Trophoblast cell (in vitro differentiated cells and primary cell): Measurements from ENCODE around the gene NRXN3.

ENCODE experiments used
- DNase-seq, 2 donors: peaks; one replicate each; pipeline ENCODE4 v3.0.0-alpha.2; 2016
- H2AFZ ChIP-seq: 2 replicates; pipeline ENCODE4 v1.6.1; 2013; ENCODE audit warnings: low read length, moderate library complexity, mild to moderate bottlenecking; ENCODE audit not compliant: insufficient read depth, poor library complexity
- H2AK5ac ChIP-seq: 2 replicates; pipeline ENCODE4 v1.6.1; 2013; ENCODE audit warnings: mild to moderate bottlenecking, low read length
- H2BK120ac ChIP-seq: 2 replicates; pipeline ENCODE4 v1.6.1; 2013; ENCODE audit warnings: low read length, mild to moderate bottlenecking, moderate library complexity; ENCODE audit not compliant: insufficient read depth, poor library complexity
- H2BK12ac ChIP-seq: 2 replicates; pipeline ENCODE4 v1.6.1; 2013; ENCODE audit warnings: mild to moderate bottlenecking, low read length, moderate library complexity
- H2BK5ac ChIP-seq: 2 replicates; pipeline ENCODE4 v1.6.1; 2013; ENCODE audit warnings: low read length, low read depth, moderate library complexity, mild to moderate bottlenecking; ENCODE audit not compliant: poor library complexity
- H3K14ac ChIP-seq: 2 replicates; pipeline ENCODE4 v1.6.1; 2013; ENCODE audit warnings: mild to moderate bottlenecking, low read length
- H3K18ac ChIP-seq: 2 replicates; pipeline ENCODE4 v1.6.1; 2013; ENCODE audit warnings: mild to moderate bottlenecking, low read length
- H3K23ac ChIP-seq: 2 replicates; pipeline ENCODE4 v1.6.1; 2013; ENCODE audit warnings: low read length
- H3K27ac ChIP-seq: 2 replicates; pipeline ENCODE4 v1.5.1; 2013; ENCODE audit warnings: low read depth, mild to moderate bottlenecking, inconsistent platforms, low read length, moderate library complexity
- H3K27me3 ChIP-seq: 2 replicates; pipeline ENCODE4 v1.6.1; 2013; ENCODE audit warnings: inconsistent platforms, mild to moderate bottlenecking, low read length, moderate library complexity; ENCODE audit not compliant: insufficient read depth
- H3K36me3 ChIP-seq, 2 experiments: 1 replicate in 1 of 2; 2 replicates in 1 of 2; pipeline ENCODE4 v1.6.1; 2013; ENCODE audit warnings: low read length in 2 of 2, mild to moderate bottlenecking in 2 of 2, moderate library complexity in 1 of 2; ENCODE audit not compliant: insufficient read depth in 2 of 2, control insufficient read depth in 1 of 2
- H3K4ac ChIP-seq: 2 replicates; pipeline ENCODE4 v1.6.1; 2013; ENCODE audit warnings: low read depth, mild to moderate bottlenecking, low read length, moderate library complexity
- H3K4me1 ChIP-seq, 2 experiments: 1 replicate in 1 of 2; 2 replicates in 1 of 2; pipeline ENCODE4 v1.6.1; 2013; ENCODE audit warnings: low read length in 2 of 2, mild to moderate bottlenecking in 2 of 2, moderate library complexity in 1 of 2; ENCODE audit not compliant: insufficient read depth in 2 of 2, control insufficient read depth in 1 of 2
- H3K4me2 ChIP-seq: 2 replicates; pipeline ENCODE4 v1.6.1; 2013; ENCODE audit warnings: inconsistent platforms, mild to moderate bottlenecking, low read length, moderate library complexity
- H3K4me3 ChIP-seq: 2 replicates; pipeline ENCODE4 v1.5.1; 2013; ENCODE audit warnings: mild to moderate bottlenecking, low read depth, low read length, inconsistent platforms
- H3K79me1 ChIP-seq: one replicate; pipeline ENCODE4 v1.6.1; 2013; ENCODE audit warnings: low read length
- H3K79me2 ChIP-seq: 2 replicates; pipeline ENCODE4 v1.6.1; 2013; ENCODE audit warnings: low read length, mild to moderate bottlenecking; ENCODE audit not compliant: control insufficient read depth, insufficient read depth, poor library complexity
- H3K9ac ChIP-seq: 2 replicates; pipeline ENCODE4 v1.6.1; 2013; ENCODE audit warnings: mild to moderate bottlenecking, low read length
- H3K9me3 ChIP-seq: 2 replicates; pipeline ENCODE4 v1.6.1; 2013; ENCODE audit warnings: low read depth, mild to moderate bottlenecking, control low read depth, inconsistent platforms, low read length; ENCODE audit not compliant: insufficient read depth
- H4K12ac ChIP-seq: 2 replicates; pipeline ENCODE4 v1.6.1; 2013; ENCODE audit warnings: low read depth, mild to moderate bottlenecking, low read length, moderate library complexity
- H4K8ac ChIP-seq: 2 replicates; pipeline ENCODE4 v1.6.1; 2013; ENCODE audit warnings: low read depth, mild to moderate bottlenecking, low read length, moderate library complexity
- H4K91ac ChIP-seq: one replicate; pipeline ENCODE4 v1.6.1; 2013; ENCODE audit warnings: low read depth, mild to moderate bottlenecking, low read length, moderate library complexity
- WGBS: extraction: QIAGEN DNeasy Blood & Tissue Kit; methylation state at CpG from one replicate; pipeline ENCODE4 v1.1.7; 2013; ENCODE audit warnings: missing lambda C conversion rate; ENCODE audit not compliant: insufficient read length, insufficient coverage; ENCODE audit errors: extremely low coverage; 5-methylcytosine and 5-hydroxymethylcytosine counted together

Gene NRXN3

DNA sequence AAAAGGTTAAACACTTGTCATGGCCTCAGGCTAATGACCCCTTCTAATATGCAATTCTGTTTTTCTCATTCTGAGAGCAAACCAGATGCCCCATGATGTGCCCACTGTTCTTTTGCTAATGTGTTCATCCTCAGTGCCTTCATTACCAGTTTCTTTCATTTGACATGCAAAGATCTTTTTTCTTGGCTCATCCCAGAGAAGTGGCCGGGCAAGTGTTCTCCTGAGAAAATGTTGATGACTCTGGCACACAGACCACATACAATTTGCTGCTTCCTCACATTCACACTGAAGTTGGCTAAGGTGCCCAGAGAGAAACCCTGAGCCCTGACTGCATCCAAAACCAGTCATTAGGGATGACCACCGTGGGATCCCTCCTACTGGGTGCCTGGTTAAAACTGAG is 1207.8 kb downstream of the NRXN3 start:
- no peak overlapping the region for H3K18ac ChIP-seq
- H3K14ac ChIP-seq = no peak overlapping the region

DNA sequence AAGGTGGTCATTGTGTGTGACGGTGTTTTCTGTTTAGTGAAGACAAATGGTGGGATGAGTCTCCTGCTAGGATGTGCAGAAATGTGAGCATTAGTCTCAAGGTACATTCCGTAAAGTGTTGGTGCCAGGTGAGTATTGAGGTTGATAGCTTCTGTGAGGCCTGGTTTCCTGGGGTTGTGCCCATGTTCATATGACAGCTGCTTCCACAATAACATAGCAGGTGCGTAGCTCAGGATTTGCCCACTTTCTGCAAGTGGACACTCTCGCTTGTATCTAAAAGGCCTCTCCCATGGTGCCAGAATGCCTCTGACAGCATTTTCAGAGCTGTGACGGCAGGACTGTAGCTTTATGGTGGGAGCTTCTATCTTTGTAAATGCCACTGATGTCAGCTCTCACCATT is 1209.1 kb downstream of the NRXN3 start:
- no peak overlapping the region for H4K8ac ChIP-seq
- H3K79me2 ChIP-seq = no peaks in the 10 kb centered on the region
- no peak overlapping the region for H3K18ac ChIP-seq
- no peak overlapping the region for H3K4ac ChIP-seq
- H3K4me1 ChIP-seq = no peaks in the 10 kb centered on the region
- no peak overlapping the region for H3K4me2 ChIP-seq
- H3K9me3 ChIP-seq = no peaks in the 10 kb centered on the region
- H3K36me3 ChIP-seq = no peaks in the 10 kb centered on the region
- peak overlapping the region; percentile 92 for H3K23ac ChIP-seq
- no peak overlapping the region for H3K4me3 ChIP-seq
- WGBS = no CpG with 5 or more reads among the region's 5 CpGs
- no peak overlapping the region for H4K12ac ChIP-seq
- no peak overlapping the region for H4K91ac ChIP-seq
- no peak overlapping the region for H3K9ac ChIP-seq
- no peak overlapping the region for H2AK5ac ChIP-seq
- H3K27me3 ChIP-seq = no peaks in the 10 kb centered on the region
- H2AFZ ChIP-seq = no peak overlapping the region
- no peak overlapping the region for H2BK5ac ChIP-seq
- H3K14ac ChIP-seq = no peak overlapping the region
- no peak overlapping the region for H3K27ac ChIP-seq
- H3K79me1 ChIP-seq = no peaks in the 10 kb centered on the region
- H2BK120ac ChIP-seq = no peak overlapping the region
- DNase-seq = no peak
- H2BK12ac ChIP-seq = no peak overlapping the region

More for the DNA sequence above, 1207.8 kb downstream of the NRXN3 start:
- no peak overlapping the region for H3K27ac ChIP-seq
- no peak overlapping the region for H3K4ac ChIP-seq
- no peak overlapping the region for H2AK5ac ChIP-seq
- H3K4me1 ChIP-seq = no peaks in the 10 kb centered on the region
- no peaks in the 10 kb centered on the region for H3K9me3 ChIP-seq
- WGBS = no CpG with 5 or more reads among the region's 2 CpGs
- no peak for DNase-seq
- no peak overlapping the region for H4K12ac ChIP-seq
- H3K79me1 ChIP-seq = no peaks in the 10 kb centered on the region
- H3K4me3 ChIP-seq = no peak overlapping the region
- H3K79me2 ChIP-seq = no peaks in the 10 kb centered on the region
- H4K91ac ChIP-seq = no peak overlapping the region
- H3K36me3 ChIP-seq = no peaks in the 10 kb centered on the region
- H3K23ac ChIP-seq = no peak overlapping the region
- H2BK12ac ChIP-seq = no peak overlapping the region
- no peak overlapping the region for H3K4me2 ChIP-seq
- H3K27me3 ChIP-seq = no peaks in the 10 kb centered on the region
- H2AFZ ChIP-seq = no peak overlapping the region
- no peak overlapping the region for H2BK5ac ChIP-seq
- no peak overlapping the region for H3K9ac ChIP-seq
- H4K8ac ChIP-seq = no peak overlapping the region
- H2BK120ac ChIP-seq = no peak overlapping the region

DNA sequence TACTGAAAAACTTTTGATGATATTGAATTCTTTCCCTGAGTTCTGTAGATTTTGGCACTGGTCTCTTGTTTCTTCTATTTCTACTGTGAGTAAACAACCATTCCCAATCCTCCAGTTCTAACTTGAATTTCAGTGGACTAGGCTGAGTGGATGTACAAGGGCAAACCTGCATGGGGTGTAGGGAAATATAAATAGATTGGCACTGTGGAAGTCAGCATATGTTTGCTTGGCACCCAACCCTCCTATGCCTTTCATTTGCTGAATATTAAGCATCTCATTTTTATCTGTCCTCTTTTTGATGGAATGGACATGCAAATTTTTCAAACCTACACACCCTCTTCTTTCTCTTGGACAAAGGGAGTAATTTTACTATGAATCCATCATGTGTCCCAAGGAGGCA is 1212.9 kb downstream of the NRXN3 start:
- no peak overlapping the region for H2AK5ac ChIP-seq
- H3K4ac ChIP-seq = no peak overlapping the region
- H3K9me3 ChIP-seq = no peaks in the 10 kb centered on the region
- no peaks in the 10 kb centered on the region for H3K79me2 ChIP-seq
- H3K23ac ChIP-seq = no peak overlapping the region
- no peak overlapping the region for H4K12ac ChIP-seq
- no peak overlapping the region for H4K91ac ChIP-seq
- no peak overlapping the region for H3K18ac ChIP-seq
- H2BK12ac ChIP-seq = no peak overlapping the region
- H3K4me2 ChIP-seq = no peak overlapping the region
- H4K8ac ChIP-seq = no peak overlapping the region
- H2BK5ac ChIP-seq = no peak overlapping the region
- H3K14ac ChIP-seq = no peak overlapping the region
- no peaks in the 10 kb centered on the region for H3K27me3 ChIP-seq
- H3K27ac ChIP-seq = no peak overlapping the region
- no peak overlapping the region for H3K9ac ChIP-seq
- H3K4me3 ChIP-seq = no peak overlapping the region
- H2BK120ac ChIP-seq = no peak overlapping the region
- no peaks in the 10 kb centered on the region for H3K4me1 ChIP-seq
- H3K36me3 ChIP-seq = no peaks in the 10 kb centered on the region
- DNase-seq = no peak
- no peaks in the 10 kb centered on the region for H3K79me1 ChIP-seq
- no peak overlapping the region for H2AFZ ChIP-seq

DNA sequence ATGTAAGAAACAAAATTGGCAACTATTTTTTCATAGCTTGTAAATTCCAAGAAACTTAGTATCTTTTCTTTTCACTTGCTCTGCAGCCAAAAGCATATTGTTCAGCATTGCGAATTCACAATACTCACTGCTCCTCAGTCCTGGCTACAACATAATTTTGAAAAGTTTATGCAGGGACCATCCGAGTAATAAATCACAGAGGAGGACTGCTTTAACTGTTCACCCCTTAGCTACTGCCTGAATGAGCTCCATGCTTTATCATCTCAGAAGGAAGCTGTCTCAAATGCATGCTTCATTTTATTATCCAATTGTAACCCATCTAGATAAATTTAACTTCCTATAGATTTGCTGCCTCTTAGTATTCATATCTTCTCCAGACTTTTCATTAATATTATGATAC is 1213.3 kb downstream of the NRXN3 start:
- H3K79me1 ChIP-seq = no peaks in the 10 kb centered on the region
- no peak overlapping the region for H2AK5ac ChIP-seq
- H3K9ac ChIP-seq = no peak overlapping the region

DNA sequence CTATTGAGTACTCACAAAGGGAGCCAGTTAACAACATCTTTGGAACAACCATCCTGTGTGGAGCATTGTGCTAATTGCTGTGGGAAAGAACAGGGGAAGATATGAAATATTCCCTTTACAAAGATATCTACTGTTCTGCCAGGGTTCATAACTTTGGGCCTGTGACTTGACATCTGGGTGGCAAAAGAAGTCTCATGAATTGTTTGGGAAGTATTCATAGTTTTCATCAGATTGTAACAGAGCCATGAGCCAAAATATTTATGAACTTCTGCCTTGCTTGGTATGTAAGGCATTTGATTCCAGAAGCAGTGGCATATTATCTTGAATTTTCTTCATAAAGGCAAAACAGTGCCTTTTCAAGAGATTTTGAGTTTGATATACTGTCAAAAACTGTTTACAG is 1224.9 kb downstream of the NRXN3 start:
- H3K18ac ChIP-seq = no peak overlapping the region
- H3K4me2 ChIP-seq = no peak overlapping the region
- no peaks in the 10 kb centered on the region for H3K79me1 ChIP-seq
- H3K9me3 ChIP-seq = peaks cover 2% of the 10 kb centered on the region
- H3K79me2 ChIP-seq = no peaks in the 10 kb centered on the region
- no peak overlapping the region for H3K4ac ChIP-seq
- no peak overlapping the region for H2AK5ac ChIP-seq
- DNase-seq = peak; percentile 31 to 80
- H3K9ac ChIP-seq = no peak overlapping the region
- no peak overlapping the region for H3K23ac ChIP-seq
- peak overlapping the region; percentile 26 for H3K27ac ChIP-seq
- H3K36me3 ChIP-seq = no peaks in the 10 kb centered on the region
- H4K12ac ChIP-seq = no peak overlapping the region
- H4K8ac ChIP-seq = no peak overlapping the region
- H3K27me3 ChIP-seq = no peaks in the 10 kb centered on the region
- no peak overlapping the region for H3K14ac ChIP-seq
- no peak overlapping the region for H2AFZ ChIP-seq
- H2BK12ac ChIP-seq = no peak overlapping the region
- no peak overlapping the region for H2BK120ac ChIP-seq
- no peak overlapping the region for H4K91ac ChIP-seq
- H2BK5ac ChIP-seq = no peak overlapping the region
- H3K4me1 ChIP-seq = no peaks in the 10 kb centered on the region
- H3K4me3 ChIP-seq = no peak overlapping the region

More for the DNA sequence above, 1213.3 kb downstream of the NRXN3 start:
- no peak overlapping the region for H2AFZ ChIP-seq
- no peak overlapping the region for H4K8ac ChIP-seq
- H4K12ac ChIP-seq = no peak overlapping the region
- H3K18ac ChIP-seq = no peak overlapping the region
- H4K91ac ChIP-seq = no peak overlapping the region
- no peaks in the 10 kb centered on the region for H3K36me3 ChIP-seq
- H2BK12ac ChIP-seq = no peak overlapping the region
- H3K4ac ChIP-seq = no peak overlapping the region
- no CpG with 5 or more reads among the region's 2 CpGs for WGBS
- no peak overlapping the region for H2BK120ac ChIP-seq
- H3K79me2 ChIP-seq = no peaks in the 10 kb centered on the region
- no peak overlapping the region for H3K4me3 ChIP-seq
- H3K27me3 ChIP-seq = no peaks in the 10 kb centered on the region
- no peak overlapping the region for H3K23ac ChIP-seq
- no peak overlapping the region for H3K27ac ChIP-seq
- H3K14ac ChIP-seq = no peak overlapping the region
- DNase-seq = no peak
- H3K4me2 ChIP-seq = no peak overlapping the region
- H2BK5ac ChIP-seq = no peak overlapping the region
- H3K9me3 ChIP-seq = no peaks in the 10 kb centered on the region
- no peaks in the 10 kb centered on the region for H3K4me1 ChIP-seq
